Activated effector memory CD4-positive, alpha-beta T cell treated with Interleukin-2 at 50 U/mL for 16 hours (primary cell): ENCODE data around the gene MICAL1.
A peak's percentile ranks its signal among the peaks of the same experiment; 100 is the strongest.
"Not testable (repeated sequence)": the region's sequence is repeated elsewhere in the genome, so short reads cannot be mapped to it uniquely, and the experiment has no call there.

Source experiments
- DNase-seq: peaks from one replicate; pipeline ENCODE4 v3.0.0-alpha.2; 2020

The MICAL1 gene

GRCh38 chr6:109474995-109475394 lies 19.4 kb upstream of the MICAL1 start:
- no peak for DNase-seq

- no peak for DNase-seq
Measured at GRCh38 chr6:109473120-109473519, 17.5 kb upstream of the MICAL1 start.

GRCh38 chr6:109472132-109472995 lies 16.8 kb upstream of the MICAL1 start:
- DNase-seq: no peak

- DNase-seq: no peak
Measured at GRCh38 chr6:109471105-109471810, 15.7 kb upstream of the MICAL1 start.

GRCh38 chr6:109469591-109470189 lies 14.1 kb upstream of the MICAL1 start:
- no peak for DNase-seq

GRCh38 chr6:109467696-109468095 lies 12.1 kb upstream of the MICAL1 start:
- no peak for DNase-seq

- DNase-seq: no peak
Measured at GRCh38 chr6:109466212-109466923, 10.8 kb upstream of the MICAL1 start.

- DNase-seq: no peak
Measured at GRCh38 chr6:109465772-109466171, 10.2 kb upstream of the MICAL1 start.

- no peak for DNase-seq
Measured at GRCh38 chr6:109461733-109462526, 6.4 kb upstream of the MICAL1 start.

GRCh38 chr6:109461205-109461604 lies 5.6 kb upstream of the MICAL1 start:
- not testable (repeated sequence) for DNase-seq

- DNase-seq: no peak
Measured at GRCh38 chr6:109460161-109460829, 4.7 kb upstream of the MICAL1 start.

- peak; percentile 26 for DNase-seq
Measured at GRCh38 chr6:109458774-109459531, 3.4 kb upstream of the MICAL1 start.

GRCh38 chr6:109457562-109457996 lies 2.0 kb upstream of the MICAL1 start:
- no peak for DNase-seq

- DNase-seq: no peak
Measured at GRCh38 chr6:109456710-109457561, 1.4 kb upstream of the MICAL1 start.

- DNase-seq: no peak
Measured at GRCh38 chr6:109456111-109456583, 575 bp upstream of the MICAL1 start.

- DNase-seq: peak; percentile 64
Measured at GRCh38 chr6:109454496-109455436, 806 bp downstream of the MICAL1 start.

- DNase-seq: no peak
Measured at GRCh38 chr6:109453594-109454495, 1.7 kb downstream of the MICAL1 start.
